Colonic mucosa (tissue), 4 donors: ENCODE measurements around the gene AADACL4. TPM values are rescaled to one million over a fixed set of nuclear protein-coding genes. Genes with fewer than 3 reads are reported as not detected.

Experiments used
- DNase-seq: peaks from one replicate; pipeline ENCODE4 v3.0.0-alpha.2; 2020
- H3K27ac ChIP-seq: fragments of 200-600 bp; one replicate; pipeline ENCODE4 v1.8.0; 2021
- H3K27me3 ChIP-seq: fragments of 200-600 bp; one replicate; pipeline ENCODE4 v1.8.0; 2021
- H3K36me3 ChIP-seq: fragments of 200-600 bp; one replicate; pipeline ENCODE4 v1.8.0; 2021
- H3K4me1 ChIP-seq: fragments of 200-600 bp; one replicate; pipeline ENCODE4 v1.8.0; 2021; ENCODE audit warnings: mild to moderate bottlenecking
- H3K4me3 ChIP-seq: fragments of 200-600 bp; one replicate; pipeline ENCODE4 v1.8.0; 2021
- H3K9ac ChIP-seq, 2 donors: one replicate each; pipeline ENCODE4 v1.7.0; 2013; ENCODE audit warnings: control low read depth in 2 of 2, low read depth in 2 of 2, low read length in 2 of 2
- H3K9me3 ChIP-seq: fragments of 200-600 bp; one replicate; pipeline ENCODE4 v1.8.0; 2021
- CTCF ChIP-seq: fragments of 200-600 bp; IDR thresholded peaks from one replicate; pipeline ENCODE4 v1.8.0; 2022; ENCODE audit warnings: antibody characterized with exemption, mild to moderate bottlenecking
- intact Hi-C: fragments of 100-400 bp; cut with DNase I; formaldehyde crosslinking; loops from one replicate; pipeline ENCODE4 v1.14.1; 2022
- total RNA-seq, 2 donors: library from RNA; stranded (reverse); fragmentation: NEBNext Ultra II Directional in 1 of 2; extraction: Animal tissue kit (Norgen Biotek cat#: 25700) in 1 of 2; gene quantifications; one replicate each; pipeline ENCODE4 v1.2.1, GENCODE V29; 2021
- donor health status: healthy.
- donor health status: DM: no; HTN: no; CAD: no.
- donor health status: DM: no; HTN: no; CAD: no.

The AADACL4 gene
- total RNA-seq, 2 donors from 2014 or later, result not detected

- no peaks in the 10 kb centered on the region for H3K27me3 ChIP-seq
- no peak for DNase-seq
- no peaks in the 10 kb centered on the region for H3K9me3 ChIP-seq
- H3K4me3 ChIP-seq, result peak overlapping the region; percentile 86
- peaks cover 8% of the 10 kb centered on the region for H3K4me1 ChIP-seq
- H3K36me3 ChIP-seq, result no peaks in the 10 kb centered on the region
- H3K27ac ChIP-seq, result peak overlapping the region; percentile 97
- H3K9ac ChIP-seq, result peak overlapping the region; percentile 82 to 91
- TF ChIP-seq CTCF, result no peak
- intact Hi-C loops, result loop anchor here (2.0 to 5.0 kb wide), 2 partner anchors 20 to 210 kb away; no protein-coding TSS in a partner anchor
Observed at GRCh38 chr1:12616709-12617373, 27.0 kb upstream of the AADACL4 start.

- peak overlapping the region; percentile 97 for H3K27ac ChIP-seq
- H3K36me3 ChIP-seq, result no peaks in the 10 kb centered on the region
- H3K9ac ChIP-seq, result peak overlapping the region; percentile 82 to 91
- DNase-seq, result peak; percentile 75
- no peak for TF ChIP-seq CTCF
- intact Hi-C loops, result loop anchor here (2.0 to 5.0 kb wide), 2 partner anchors 21 to 210 kb away; no protein-coding TSS in a partner anchor
- H3K9me3 ChIP-seq, result no peaks in the 10 kb centered on the region
- H3K4me3 ChIP-seq, result peak overlapping the region; percentile 86
- no peaks in the 10 kb centered on the region for H3K27me3 ChIP-seq
- peaks cover 8% of the 10 kb centered on the region for H3K4me1 ChIP-seq
Observed at GRCh38 chr1:12617511-12617900, 26.4 kb upstream of the AADACL4 start.

DNA sequence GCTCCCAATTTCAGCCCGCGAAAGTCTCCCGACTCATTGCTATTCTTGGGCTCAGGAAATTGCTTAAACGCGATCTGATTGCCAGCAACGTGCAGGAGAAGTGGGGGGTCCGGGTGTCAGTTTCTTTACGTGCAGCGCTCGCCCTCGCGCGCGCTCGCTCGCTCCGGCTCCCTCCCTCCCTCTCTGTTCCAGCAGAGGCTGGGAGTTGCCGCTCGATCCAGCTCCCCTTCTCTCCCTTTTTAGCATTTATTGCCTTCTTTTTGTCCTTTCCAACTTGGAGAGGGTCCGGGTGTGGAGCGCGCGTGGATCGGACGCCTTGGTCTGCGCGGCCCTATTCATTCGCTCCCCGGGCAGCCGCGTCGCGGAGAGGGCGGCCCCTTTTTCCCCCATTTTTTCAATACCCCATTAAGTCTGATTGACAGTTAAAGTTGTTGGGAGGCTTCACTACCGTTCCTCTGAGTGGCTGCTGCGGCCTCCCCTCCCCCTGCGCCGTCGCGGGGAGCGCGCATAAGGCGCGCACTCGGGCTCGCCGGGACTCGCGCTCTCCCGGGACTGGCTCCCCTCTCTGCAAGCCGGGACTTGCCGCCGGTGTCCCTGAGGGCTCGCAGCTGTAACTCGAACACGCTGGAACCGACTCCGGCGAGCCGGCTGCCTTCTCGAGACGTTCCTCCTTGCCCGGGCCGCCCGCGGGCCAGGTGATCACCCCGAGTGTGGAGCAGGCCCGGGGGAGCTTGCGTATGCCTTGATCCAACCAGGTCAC is 25.8 kb upstream of the AADACL4 start, which contains the start of gene DHRS3:
Gene DHRS3, minus strand, starts transcription at position 310 of the 760 bp plus-strand sequence. CDS start 862 bp downstream, outside the sequence.
- intact Hi-C loops, result loop anchor here (2.0 to 5.0 kb wide), 2 partner anchors 21 to 211 kb away; no protein-coding TSS in a partner anchor
- Histone ChIP-seq H3K4me3 (peak within 1 kb of the TSS; percentile 86), H3K27ac (peak within 1 kb of the TSS; percentile 97), H3K4me1 (peaks cover 8% of the 10 kb centered on the region), H3K9ac (peak within 1 kb of the TSS; percentile 82 to 91), H3K36me3 (no peaks in the 10 kb centered on the region), H3K9me3 (no peaks in the 10 kb centered on the region), H3K27me3 (no peaks in the 10 kb centered on the region)
- TF ChIP-seq CTCF, result no peak
- peak; percentile 84 for DNase-seq

GRCh38 chr1:12618661-12618964 is 25.3 kb upstream of the AADACL4 start:
- TF ChIP-seq CTCF, result no peak
- H3K36me3 ChIP-seq, result no peaks in the 10 kb centered on the region
- H3K27ac ChIP-seq, result peak overlapping the region; percentile 97
- no peaks in the 10 kb centered on the region for H3K27me3 ChIP-seq
- no peaks in the 10 kb centered on the region for H3K9me3 ChIP-seq
- H3K4me1 ChIP-seq, result peaks cover 8% of the 10 kb centered on the region
- peak overlapping the region; percentile 86 for H3K4me3 ChIP-seq
- H3K9ac ChIP-seq, result peak overlapping the region; percentile 70 to 82
- intact Hi-C loops, result loop anchor here (5.0 kb wide), 1 partner anchor 211 kb away; no protein-coding TSS in a partner anchor
- peak; percentile 66 for DNase-seq

DNA sequence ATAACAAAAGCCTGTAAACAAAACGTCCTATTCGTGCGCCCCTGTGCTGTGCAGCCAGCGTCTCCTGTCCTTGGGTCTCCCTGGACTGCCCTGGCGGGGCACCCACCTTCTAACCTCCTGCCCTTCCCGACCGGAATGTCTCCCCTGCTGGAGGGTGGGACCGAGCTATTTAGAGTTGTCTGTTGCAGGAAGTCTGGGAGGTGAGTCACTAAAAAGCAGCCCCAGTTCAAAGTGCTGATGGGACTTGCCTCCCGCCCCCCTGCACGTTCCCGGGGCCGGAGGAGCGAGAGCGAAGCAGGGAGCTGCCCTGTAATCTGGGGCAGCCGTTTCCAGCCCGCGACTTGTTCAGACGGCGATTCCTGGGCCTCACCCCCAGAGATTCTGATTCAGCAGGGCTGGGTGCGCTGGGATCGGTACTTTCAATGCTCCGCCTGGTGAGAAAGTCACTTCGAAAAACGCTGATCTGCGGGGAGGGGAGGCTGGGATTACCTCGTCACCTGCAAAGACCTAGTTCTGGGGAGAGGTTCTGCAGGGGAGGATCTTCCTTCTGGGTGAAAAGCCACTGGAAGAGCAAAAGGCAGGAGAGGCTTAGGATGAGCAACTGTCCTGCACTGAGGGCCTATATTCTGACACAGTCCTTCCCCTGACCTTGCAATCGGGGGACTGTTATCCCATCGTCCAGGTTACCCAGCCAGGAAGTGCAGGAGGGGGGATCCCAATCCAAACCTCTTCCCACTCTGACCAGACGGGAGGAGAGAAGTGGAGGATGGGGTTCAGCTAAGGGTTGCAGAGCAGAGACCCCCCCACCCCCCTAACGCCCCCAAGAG is 24.7 kb upstream of the AADACL4 start:
- Histone ChIP-seq H3K27ac (peak overlapping the region; percentile 97), H3K4me3 (peak overlapping the region; percentile 86), H3K27me3 (no peaks in the 10 kb centered on the region), H3K36me3 (no peaks in the 10 kb centered on the region), H3K9me3 (no peaks in the 10 kb centered on the region), H3K4me1 (peaks cover 8% of the 10 kb centered on the region), H3K9ac (peak overlapping the region; percentile 70 to 82)
- TF ChIP-seq CTCF, result no peak
- intact Hi-C loops, result loop anchor here (5.0 kb wide), 1 partner anchor 212 kb away; no protein-coding TSS in a partner anchor
- DNase-seq, result peak; percentile 90
